ENCODE measurements around the gene APOE. TPM values are rescaled to one million over a fixed set of nuclear protein-coding genes. Genes with fewer than 3 reads are reported as not detected.
"Not testable (repeated sequence)": the region's sequence is repeated elsewhere in the genome, so short reads cannot be mapped to it uniquely, and the experiment has no call there.

Gene APOE
- total RNA-seq: 10 to 100 TPM; 10.5 to 12.9 TPM

GRCh38 chr19:44905437-44906160 is at the start of gene APOE:
Gene APOE, plus strand, starts transcription at chr19:44905796. Its CDS starts 829 bp downstream, at chr19:44906625.
- no peaks in the 10 kb centered on the region for H3K9me3 Mint-ChIP-seq
- ATAC-seq (ENCODE audit: low read depth) (no peak), DNase-seq (no peak)
- H3K27ac Mint-ChIP-seq: peak within 1 kb of the TSS; percentile 34
- POLR2A ChIA-PET: interaction anchor here (0.6 kb wide), 1 partner anchor 49 kb away, joined by 3 read pairs; no protein-coding TSS in a partner anchor
- peaks cover 23% of the 10 kb centered on the region for H3K27me3 Mint-ChIP-seq
- peaks cover 2% of the 10 kb centered on the region for H3K36me3 Mint-ChIP-seq
- peaks cover 5% of the 10 kb centered on the region for H3K4me1 Mint-ChIP-seq
- H3K4me3 Mint-ChIP-seq: peak within 1 kb of the TSS; percentile 33

- H3K4me3 Mint-ChIP-seq: no peak overlapping the region
- ATAC-seq (ENCODE audit: low read depth): no peak
- POLR2A ChIA-PET: interaction anchor here (0.6 kb wide), 1 partner anchor 49 kb away, joined by 3 read pairs; no protein-coding TSS in a partner anchor
- H3K4me1 Mint-ChIP-seq: peaks cover 9% of the 10 kb centered on the region
- H3K9me3 Mint-ChIP-seq: no peaks in the 10 kb centered on the region
- H3K27ac Mint-ChIP-seq: peak overlapping the region; percentile 22
- peaks cover 12% of the 10 kb centered on the region for H3K27me3 Mint-ChIP-seq
- DNase-seq: no peak
- H3K36me3 Mint-ChIP-seq: no peaks in the 10 kb centered on the region
Observed at GRCh38 chr19:44856421-44857083, 49.0 kb upstream of the APOE start.

- POLR2A ChIA-PET: no interaction called here
- DNase-seq: no peak
- Mint-ChIP-seq H3K4me1 (peaks cover 7% of the 10 kb centered on the region), H3K4me3 (no peak overlapping the region), H3K9me3 (no peaks in the 10 kb centered on the region), H3K27ac (no peak overlapping the region), H3K36me3 (no peaks in the 10 kb centered on the region), H3K27me3 (peaks cover 15% of the 10 kb centered on the region)
- ATAC-seq (ENCODE audit: low read depth): no peak
Observed at GRCh38 chr19:44857837-44858236, 47.8 kb upstream of the APOE start.

- H3K27ac Mint-ChIP-seq; H3K27me3 Mint-ChIP-seq; H3K4me3 Mint-ChIP-seq; ATAC-seq (ENCODE audit: low read depth); DNase-seq; POLR2A ChIA-PET; H3K9me3 Mint-ChIP-seq; H3K36me3 Mint-ChIP-seq; H3K4me1 Mint-ChIP-seq: not testable (repeated sequence)
Observed at GRCh38 chr19:44861576-44861975, 44.0 kb upstream of the APOE start.

- Mint-ChIP-seq H3K4me1 (peaks cover 1% of the 10 kb centered on the region), H3K27me3 (peaks cover 8% of the 10 kb centered on the region), H3K27ac (no peak overlapping the region), H3K9me3 (no peaks in the 10 kb centered on the region), H3K36me3 (no peaks in the 10 kb centered on the region), H3K4me3 (no peak overlapping the region)
- DNase-seq (no peak), ATAC-seq (ENCODE audit: low read depth) (no peak)
- POLR2A ChIA-PET: no interaction called here
Observed at GRCh38 chr19:44863990-44864389, 41.6 kb upstream of the APOE start.

- POLR2A ChIA-PET: no interaction called here
- Mint-ChIP-seq H3K4me1 (peaks cover 5% of the 10 kb centered on the region), H3K27me3 (peaks cover 8% of the 10 kb centered on the region), H3K9me3 (no peaks in the 10 kb centered on the region), H3K27ac (no peak overlapping the region), H3K4me3 (no peak overlapping the region), H3K36me3 (no peaks in the 10 kb centered on the region)
- DNase-seq: no peak
- no peak for ATAC-seq (ENCODE audit: low read depth)
Observed at GRCh38 chr19:44865196-44865767, 40.3 kb upstream of the APOE start.

- no peaks in the 10 kb centered on the region for H3K36me3 Mint-ChIP-seq
- H3K27ac Mint-ChIP-seq: no peak overlapping the region
- POLR2A ChIA-PET: no interaction called here
- H3K4me1 Mint-ChIP-seq: peaks cover 5% of the 10 kb centered on the region
- H3K27me3 Mint-ChIP-seq: peaks cover 5% of the 10 kb centered on the region
- no peak overlapping the region for H3K4me3 Mint-ChIP-seq
- ATAC-seq (ENCODE audit: low read depth) (no peak), DNase-seq (no peak)
- H3K9me3 Mint-ChIP-seq: no peaks in the 10 kb centered on the region
Observed at GRCh38 chr19:44866664-44867063, 38.9 kb upstream of the APOE start.

GRCh38 chr19:44867578-44867977 is 38.0 kb upstream of the APOE start:
- ATAC-seq (ENCODE audit: low read depth) (no peak), DNase-seq (no peak)
- no peaks in the 10 kb centered on the region for H3K36me3 Mint-ChIP-seq
- peaks cover 5% of the 10 kb centered on the region for H3K4me1 Mint-ChIP-seq
- no peak overlapping the region for H3K27ac Mint-ChIP-seq
- no peak overlapping the region for H3K4me3 Mint-ChIP-seq
- POLR2A ChIA-PET: no interaction called here
- H3K27me3 Mint-ChIP-seq: no peaks in the 10 kb centered on the region
- H3K9me3 Mint-ChIP-seq: no peaks in the 10 kb centered on the region

- ATAC-seq (ENCODE audit: low read depth): no peak
- H3K9me3 Mint-ChIP-seq: no peaks in the 10 kb centered on the region
- no peak overlapping the region for H3K4me3 Mint-ChIP-seq
- H3K4me1 Mint-ChIP-seq: peaks cover 5% of the 10 kb centered on the region
- H3K27me3 Mint-ChIP-seq: no peaks in the 10 kb centered on the region
- POLR2A ChIA-PET: no interaction called here
- no peak for DNase-seq
- H3K27ac Mint-ChIP-seq: no peak overlapping the region
- no peaks in the 10 kb centered on the region for H3K36me3 Mint-ChIP-seq
Observed at GRCh38 chr19:44869733-44870470, 35.7 kb upstream of the APOE start.

GRCh38 chr19:44871809-44872208 is 33.8 kb upstream of the APOE start:
- no peak for DNase-seq
- POLR2A ChIA-PET: no interaction called here
- ATAC-seq (ENCODE audit: low read depth): no peak
- Mint-ChIP-seq H3K27me3 (no peaks in the 10 kb centered on the region), H3K4me1 (peaks cover 5% of the 10 kb centered on the region), H3K27ac (no peak overlapping the region), H3K36me3 (no peaks in the 10 kb centered on the region), H3K9me3 (no peaks in the 10 kb centered on the region), H3K4me3 (no peak overlapping the region)

GRCh38 chr19:44872661-44873060 is 32.9 kb upstream of the APOE start:
- ATAC-seq (ENCODE audit: low read depth) (no peak), DNase-seq (no peak)
- Mint-ChIP-seq H3K36me3 (no peaks in the 10 kb centered on the region), H3K27me3 (no peaks in the 10 kb centered on the region), H3K27ac (no peak overlapping the region), H3K4me1 (peaks cover 12% of the 10 kb centered on the region), H3K4me3 (no peak overlapping the region), H3K9me3 (no peaks in the 10 kb centered on the region)
- POLR2A ChIA-PET: no interaction called here

- Mint-ChIP-seq H3K4me1 (peaks cover 11% of the 10 kb centered on the region), H3K27ac (no peak overlapping the region), H3K9me3 (no peaks in the 10 kb centered on the region), H3K27me3 (no peaks in the 10 kb centered on the region), H3K4me3 (no peak overlapping the region), H3K36me3 (no peaks in the 10 kb centered on the region)
- POLR2A ChIA-PET: interaction anchor here (0.7 kb wide), 1 partner anchor 229 kb away, joined by 3 read pairs; no protein-coding TSS in a partner anchor
- ATAC-seq (ENCODE audit: low read depth) (no peak), DNase-seq (no peak)
Observed at GRCh38 chr19:44874317-44874716, 31.3 kb upstream of the APOE start.

- no peak overlapping the region for H3K4me3 Mint-ChIP-seq
- no peaks in the 10 kb centered on the region for H3K36me3 Mint-ChIP-seq
- no peaks in the 10 kb centered on the region for H3K27me3 Mint-ChIP-seq
- no peak overlapping the region for H3K27ac Mint-ChIP-seq
- peaks cover 8% of the 10 kb centered on the region for H3K4me1 Mint-ChIP-seq
- ATAC-seq (ENCODE audit: low read depth): no peak
- H3K9me3 Mint-ChIP-seq: no peaks in the 10 kb centered on the region
- DNase-seq: no peak
- POLR2A ChIA-PET: no interaction called here
Observed at GRCh38 chr19:44875666-44876451, 29.7 kb upstream of the APOE start.

Measured in activated naive CD8-positive, alpha-beta T cell treated with anti-CD3 and anti-CD28 coated beads, Interleukin-2, amount 10 ng/mL, durations not matched to agents 7 days and 5 days (primary cell).